GM12878 (cell line): ENCODE results near the gene DENND4C.

Source experiments
- ETV6 ChIP-seq, 2 experiments: fragments of 450-650 bp in 1 of 2; IDR thresholded peaks in 1 of 2; conservative IDR thresholded peaks in 1 of 2; 2 replicates each; pipeline ENCODE4 v1.6.1; 2014; ENCODE audit warnings: antibody characterized with exemption in 1 of 2, borderline replicate concordance in 1 of 2, low read depth in 1 of 2, mild to moderate bottlenecking in 1 of 2, moderate library complexity in 1 of 2
- SREBF2 ChIP-seq: IDR thresholded peaks from 2 replicates; pipeline ENCODE4 v1.6.1; 2012; ENCODE audit warnings: mild to moderate bottlenecking, low read length

GRCh38 chr9:19213823-19214222, 16.7 kb upstream of the DENND4C start:
- no peak for TF ChIP-seq ETV6 (conservative IDR thresholded peaks at IDR 0.05 in 1 of 2, IDR thresholded peaks at IDR 0.05 in 1 of 2; ENCODE audit: borderline replicate concordance in 1 of 2, low read depth in 1 of 2)
- TF ChIP-seq SREBF2 = no peak
